IMR-90 (cell line): ENCODE results near the gene CD151. TPM values are rescaled to one million over a fixed set of nuclear protein-coding genes. Genes with fewer than 3 reads are reported as not detected.

Experiments
- ATAC-seq: fragments of 200-7000 bp; cut with Tn5 transposase; 2 replicates; pipeline ENCODE4 v1.9.1; 2020; ENCODE audit warnings: low read depth, mild to moderate bottlenecking, moderate library complexity
- BruUV-seq: library from RNA; stranded (reverse); fragments of 400-500 nt; replicated peaks from 2 replicates; lab custom pipeline; 2021; lab: Mats Ljungman, UMichigan
- CTCF ChIA-PET: fragments of 300-600 bp; formaldehyde crosslinking; extraction: SDS; loops from one replicate; lab custom pipeline; 2021; ENCODE audit warnings: antibody characterized with exemption; lab: Yijun Ruan, JAX
- POLR2A ChIA-PET: fragments of 300-600 bp; sonication (Branson Sonifier 250); formaldehyde crosslinking; loops from one replicate; lab custom pipeline; 2022; ENCODE audit warnings: antibody characterized with exemption; ENCODE audit not compliant: unreplicated experiment; lab: Charles Lee
- DNase-seq: peaks from one replicate; pipeline ENCODE4 v3.0.0; 2013
- H2AFZ ChIP-seq: replicated peaks from 2 replicates; pipeline ENCODE3; 2013; ENCODE audit warnings: low read length, mild to moderate bottlenecking; ENCODE audit not compliant: poor library complexity
- H2AK5ac ChIP-seq: 2 replicates; pipeline ENCODE4 v1.6.1; 2013; ENCODE audit warnings: low read depth, low read length, inconsistent platforms
- H2AK9ac ChIP-seq: replicated peaks from 2 replicates; pipeline ENCODE3; 2013; ENCODE audit warnings: mild to moderate bottlenecking, low read depth, low read length, moderate library complexity; ENCODE audit not compliant: poor library complexity
- H2BK120ac ChIP-seq: 2 replicates; pipeline ENCODE4 v1.6.1; 2013; ENCODE audit warnings: low read depth, low read length, inconsistent platforms
- H2BK15ac ChIP-seq: 3 replicates; pipeline ENCODE4 v1.6.1; 2013; ENCODE audit warnings: low read depth, low read length, inconsistent platforms
- H2BK20ac ChIP-seq: 2 replicates; pipeline ENCODE4 v1.6.1; 2013; ENCODE audit warnings: low read depth, mild to moderate bottlenecking, inconsistent platforms, low read length, moderate library complexity
- H2BK5ac ChIP-seq: 2 replicates; pipeline ENCODE4 v1.6.1; 2013; ENCODE audit warnings: mild to moderate bottlenecking, low read depth, low read length, inconsistent platforms; ENCODE audit not compliant: poor library complexity, severe bottlenecking
- H3K14ac ChIP-seq: replicated peaks from 2 replicates; pipeline ENCODE4 v1.6.1; 2013; ENCODE audit warnings: low read depth, low read length, inconsistent platforms
- H3K18ac ChIP-seq: 2 replicates; pipeline ENCODE4 v1.6.1; 2013; ENCODE audit warnings: low read depth, low read length, control low read depth
- H3K23ac ChIP-seq: 2 replicates; pipeline ENCODE4 v1.6.1; 2013; ENCODE audit warnings: low read depth, low read length, inconsistent platforms
- H3K27ac ChIP-seq: 2 replicates; pipeline ENCODE4 v1.5.1; 2013; ENCODE audit warnings: mild to moderate bottlenecking, control low read depth, low read length; ENCODE audit not compliant: insufficient read depth
- H3K27me3 ChIP-seq: 2 replicates; pipeline ENCODE4 v1.6.1; 2013; ENCODE audit warnings: low read length; ENCODE audit not compliant: control insufficient read depth, insufficient read depth
- H3K36me3 ChIP-seq: 2 replicates; pipeline ENCODE4 v1.6.1; 2013; ENCODE audit warnings: low read length, mixed read lengths; ENCODE audit not compliant: control insufficient read depth, insufficient read depth
- H3K4ac ChIP-seq: 2 replicates; pipeline ENCODE4 v1.6.1; 2013; ENCODE audit warnings: low read depth, low read length, inconsistent platforms
- H3K4me1 ChIP-seq: 2 replicates; pipeline ENCODE4 v1.6.1; 2013; ENCODE audit warnings: low read length, mixed read lengths; ENCODE audit not compliant: control insufficient read depth, insufficient read depth
- H3K4me2 ChIP-seq: 2 replicates; pipeline ENCODE4 v1.6.1; 2013; ENCODE audit warnings: low read depth, mild to moderate bottlenecking, control low read depth, low read length, moderate library complexity
- H3K4me3 ChIP-seq: 2 replicates; pipeline ENCODE4 v1.5.1; 2013; ENCODE audit warnings: low read depth, mild to moderate bottlenecking, control low read depth, low read length, moderate library complexity; ENCODE audit not compliant: insufficient read depth
- H3K56ac ChIP-seq: 2 replicates; pipeline ENCODE4 v1.6.1; 2013; ENCODE audit warnings: low read length, inconsistent platforms; ENCODE audit not compliant: insufficient read depth; ENCODE audit errors: extremely low read depth
- H3K79me1 ChIP-seq, 2 experiments: 2 replicates each; pipeline ENCODE4 v1.6.1; 2013; ENCODE audit warnings: low read length in 2 of 2, inconsistent platforms in 1 of 2, low read depth in 1 of 2
- H3K9ac ChIP-seq: 2 replicates; pipeline ENCODE4 v1.6.1; 2013; ENCODE audit warnings: low read depth, low read length, control low read depth
- H3K9me1 ChIP-seq: 2 replicates; pipeline ENCODE4 v1.6.1; 2013; ENCODE audit warnings: low read length, inconsistent platforms; ENCODE audit not compliant: insufficient read depth
- H3K9me3 ChIP-seq: 2 replicates; pipeline ENCODE4 v1.6.1; 2013; ENCODE audit warnings: low read length; ENCODE audit not compliant: control insufficient read depth, insufficient read depth
- H4K20me1 ChIP-seq: 2 replicates; pipeline ENCODE4 v1.6.1; 2013; ENCODE audit warnings: low read length, inconsistent platforms; ENCODE audit not compliant: insufficient read depth
- H4K5ac ChIP-seq: 2 replicates; pipeline ENCODE4 v1.6.1; 2013; ENCODE audit warnings: mild to moderate bottlenecking, low read depth, low read length, control low read depth
- H4K8ac ChIP-seq, 2 experiments: 2 replicates each; pipeline ENCODE4 v1.6.1; 2013; ENCODE audit warnings: low read depth in 2 of 2, low read length in 2 of 2, control low read depth in 1 of 2, inconsistent platforms in 1 of 2
- H4K91ac ChIP-seq: 2 replicates; pipeline ENCODE4 v1.6.1; 2013; ENCODE audit warnings: low read depth, low read length, inconsistent platforms; ENCODE audit not compliant: insufficient read depth
- BHLHE40 ChIP-seq: fragments of 150-350 bp; IDR thresholded peaks from 2 replicates; pipeline ENCODE4 v1.6.1; 2016; ENCODE audit warnings: mild to moderate bottlenecking, low read depth, low read length
- MXI1 ChIP-seq: IDR thresholded peaks from 2 replicates; pipeline ENCODE4 v1.6.1; 2012; ENCODE audit warnings: low read depth, mild to moderate bottlenecking, low read length, moderate library complexity, borderline replicate concordance
- POLR2A ChIP-seq: IDR thresholded peaks from 2 replicates; pipeline ENCODE4 v1.6.1; 2012; ENCODE audit warnings: mild to moderate bottlenecking, low read depth, low read length
- WGBS, 2 experiments: methylation state at CpG; one replicate each; pipeline versions ENCODE4 v1.1.5 to v1.1.7; 2013; ENCODE audit warnings: missing lambda C conversion rate in 2 of 2; ENCODE audit not compliant: insufficient read length in 1 of 2; ENCODE audit errors: extremely low coverage in 2 of 2; 5-methylcytosine and 5-hydroxymethylcytosine counted together
- dilution Hi-C: fragments of 300-500 bp; cut with HindIII; formaldehyde crosslinking; loops from one replicate; pipeline ENCODE4 v1.14.3; 2018; ENCODE audit warnings: low sequenced_read_pairs; ENCODE audit not compliant: unreplicated experiment
- in situ Hi-C: fragments of 300-500 bp; cut with MboI; formaldehyde crosslinking; loops from 3 replicates; pipeline ENCODE4 v1.14.3; 2019; ENCODE audit warnings: low sequenced_read_pairs, inconsistent platforms, mixed read lengths
- intact Hi-C: fragments of 100-400 bp; cut with micrococcal nuclease; formaldehyde crosslinking; loops from 2 replicates; pipeline ENCODE4 v1.10.0; 2022
- polyA plus RNA-seq, 3 experiments: library from polyadenylated mRNA; depleted of rRNA; stranded (reverse); fragments of >200 nt; gene quantifications; 2 replicates each; pipeline ENCODE4 v1.2.3, GENCODE V29; 2012; ENCODE audit warnings: low replicate concordance in 1 of 3
- total RNA-seq: library from RNA; depleted of rRNA; stranded (reverse); fragments of >200 nt; gene quantifications from 2 replicates; pipeline ENCODE4 v1.2.3, GENCODE V29; 2012
- TF ChIP-seq, protein P1 (sequence below): conservative IDR thresholded peaks from 2 replicates; pipeline ENCODE4 v1.5.1; 2012; ENCODE audit warnings: mild to moderate bottlenecking, low read depth, low read length, improper control_type of control experiment

The CD151 gene
- total and polyA plus RNA-seq, 2 of the 4 experiments (the other 2 are of a cell fraction): 1,150 to 1,267 TPM

DNA sequence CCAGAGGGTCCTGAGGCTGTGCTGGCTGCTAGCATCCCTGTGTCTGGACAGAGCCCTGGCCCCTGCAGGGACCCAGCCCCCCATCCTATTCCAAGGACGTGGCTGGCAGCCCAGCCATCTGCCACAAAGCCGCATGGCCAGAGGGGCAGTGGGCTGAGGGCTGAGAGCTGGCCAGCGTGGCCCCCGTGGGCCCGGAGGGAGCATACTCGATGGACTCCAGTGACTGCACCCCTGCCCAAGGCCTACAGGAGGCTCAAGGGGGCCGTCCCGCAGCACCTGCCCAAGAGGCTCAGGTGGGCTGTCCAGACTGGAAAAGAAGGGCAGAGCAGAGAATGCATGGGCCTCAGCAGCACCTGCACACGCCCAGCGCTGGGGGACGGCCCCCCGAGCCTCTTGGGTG, 23.0 kb downstream of the CD151 start:
- dilution Hi-C loops: no loop called here
- BruUV-seq: no TSS peak
- 90% methylated on average over 6 of the region's 12 CpGs; no CpG with 5 or more reads in 1 of the 2 experiments for WGBS, 2 experiments
- peaks cover 18 to 87% of the 10 kb centered on the region in 2 experiments for H3K79me1 ChIP-seq
- H3K27me3 ChIP-seq: no peaks in the 10 kb centered on the region
- ChIA-PET CTCF (no interaction called here), POLR2A (no interaction called here)
- TF ChIP-seq POLR2A (no peak), MXI1 (no peak), BHLHE40 (no peak)
- TF ChIP-seq, protein P1, sequence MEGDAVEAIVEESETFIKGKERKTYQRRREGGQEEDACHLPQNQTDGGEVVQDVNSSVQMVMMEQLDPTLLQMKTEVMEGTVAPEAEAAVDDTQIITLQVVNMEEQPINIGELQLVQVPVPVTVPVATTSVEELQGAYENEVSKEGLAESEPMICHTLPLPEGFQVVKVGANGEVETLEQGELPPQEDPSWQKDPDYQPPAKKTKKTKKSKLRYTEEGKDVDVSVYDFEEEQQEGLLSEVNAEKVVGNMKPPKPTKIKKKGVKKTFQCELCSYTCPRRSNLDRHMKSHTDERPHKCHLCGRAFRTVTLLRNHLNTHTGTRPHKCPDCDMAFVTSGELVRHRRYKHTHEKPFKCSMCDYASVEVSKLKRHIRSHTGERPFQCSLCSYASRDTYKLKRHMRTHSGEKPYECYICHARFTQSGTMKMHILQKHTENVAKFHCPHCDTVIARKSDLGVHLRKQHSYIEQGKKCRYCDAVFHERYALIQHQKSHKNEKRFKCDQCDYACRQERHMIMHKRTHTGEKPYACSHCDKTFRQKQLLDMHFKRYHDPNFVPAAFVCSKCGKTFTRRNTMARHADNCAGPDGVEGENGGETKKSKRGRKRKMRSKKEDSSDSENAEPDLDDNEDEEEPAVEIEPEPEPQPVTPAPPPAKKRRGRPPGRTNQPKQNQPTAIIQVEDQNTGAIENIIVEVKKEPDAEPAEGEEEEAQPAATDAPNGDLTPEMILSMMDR: no peak
- no peaks in the 10 kb centered on the region for H3K9me1 ChIP-seq
- intact Hi-C loops: no loop called here
- ATAC-seq (no peak), DNase-seq (no peak)
- H2AK5ac ChIP-seq: no peak overlapping the region
- H3K23ac ChIP-seq: no peak overlapping the region
- no peak overlapping the region for H2BK15ac ChIP-seq
- H3K27ac ChIP-seq: no peak overlapping the region
- H3K4ac ChIP-seq: no peak overlapping the region
- peaks cover 20% of the 10 kb centered on the region for H3K36me3 ChIP-seq
- H2AFZ ChIP-seq: no peak overlapping the region
- peaks cover 15% of the 10 kb centered on the region for H3K4me1 ChIP-seq
- in situ Hi-C loops: no loop called here
- no peak overlapping the region for H2BK20ac ChIP-seq
- no peak overlapping the region for H2BK5ac ChIP-seq
- H2BK120ac ChIP-seq: no peak overlapping the region
- no peaks in the 10 kb centered on the region for H3K9me3 ChIP-seq
- no peak overlapping the region for H4K5ac ChIP-seq
- H4K20me1 ChIP-seq: peaks cover 81% of the 10 kb centered on the region
- H3K14ac ChIP-seq: no peak overlapping the region
- no peak overlapping the region for H3K4me2 ChIP-seq
- H3K9ac ChIP-seq: no peak overlapping the region
- no peak overlapping the region for H4K8ac ChIP-seq
- no peak overlapping the region for H4K91ac ChIP-seq
- no peak overlapping the region for H3K4me3 ChIP-seq
- H3K56ac ChIP-seq: no peak overlapping the region
- no peak overlapping the region for H2AK9ac ChIP-seq
- H3K18ac ChIP-seq: no peak overlapping the region
